GM18507 (cell line): ENCODE data around the gene IMP3.

Source experiments
- DNase-seq: peaks from one replicate; pipeline ENCODE4 v3.0.0; 2011; ENCODE audit warnings: low read depth; ENCODE audit not compliant: insufficient read length; ENCODE audit errors: extremely low spot score
- FAIRE-seq: peaks from 2 replicates; lab custom pipeline; 2011; peaks lifted over from hg19 to GRCh38; lab: Jason Lieb, UNC

The IMP3 gene

GRCh38 chr15:75673426-75674235 is 33.6 kb upstream of the IMP3 start:
- FAIRE-seq (no peak), DNase-seq (no peak)

GRCh38 chr15:75672646-75673425 is 32.8 kb upstream of the IMP3 start:
- DNase-seq (no peak), FAIRE-seq (no peak)

- DNase-seq (no peak), FAIRE-seq (no peak)
Observed at GRCh38 chr15:75671730-75672602, 31.9 kb upstream of the IMP3 start.

- no peak for DNase-seq
- no peak for FAIRE-seq
Observed at GRCh38 chr15:75669879-75670212, 29.8 kb upstream of the IMP3 start.

- DNase-seq (no peak), FAIRE-seq (no peak)
Observed at GRCh38 chr15:75669191-75669878, 29.3 kb upstream of the IMP3 start.

GRCh38 chr15:75666823-75667501 is 26.9 kb upstream of the IMP3 start:
- no peak for DNase-seq

GRCh38 chr15:75663931-75664421 is 24.0 kb upstream of the IMP3 start:
- FAIRE-seq: no peak
- no peak for DNase-seq

More at GRCh38 chr15:75666823-75667501, 26.9 kb upstream of the IMP3 start:
- FAIRE-seq: no peak

- FAIRE-seq (no peak), DNase-seq (no peak)
Observed at GRCh38 chr15:75662823-75663519, 22.9 kb upstream of the IMP3 start.

- FAIRE-seq (no peak), DNase-seq (no peak)
Observed at GRCh38 chr15:75661756-75662140, 21.7 kb upstream of the IMP3 start.

- DNase-seq (no peak), FAIRE-seq (no peak)
Observed at GRCh38 chr15:75661100-75661755, 21.2 kb upstream of the IMP3 start.

- FAIRE-seq: no peak
- DNase-seq: no peak
Observed at GRCh38 chr15:75659928-75660645, 20.1 kb upstream of the IMP3 start.

- no peak for DNase-seq
- FAIRE-seq: no peak
Observed at GRCh38 chr15:75659141-75659771, 19.2 kb upstream of the IMP3 start.

GRCh38 chr15:75656813-75657212 is 16.8 kb upstream of the IMP3 start:
- FAIRE-seq (no peak), DNase-seq (no peak)

- FAIRE-seq: no peak
- DNase-seq: no peak
Observed at GRCh38 chr15:75656331-75656730, 16.3 kb upstream of the IMP3 start.

- FAIRE-seq: no peak
- no peak for DNase-seq
Observed at GRCh38 chr15:75655931-75656330, 15.9 kb upstream of the IMP3 start.

GRCh38 chr15:75654201-75654907 is 14.3 kb upstream of the IMP3 start:
- no peak for FAIRE-seq
- DNase-seq: no peak
